Measurements from ENCODE around the gene SMAD9.
A peak's percentile ranks its signal among the peaks of the same experiment; 100 is the strongest.

SMAD9 gene

DNA sequence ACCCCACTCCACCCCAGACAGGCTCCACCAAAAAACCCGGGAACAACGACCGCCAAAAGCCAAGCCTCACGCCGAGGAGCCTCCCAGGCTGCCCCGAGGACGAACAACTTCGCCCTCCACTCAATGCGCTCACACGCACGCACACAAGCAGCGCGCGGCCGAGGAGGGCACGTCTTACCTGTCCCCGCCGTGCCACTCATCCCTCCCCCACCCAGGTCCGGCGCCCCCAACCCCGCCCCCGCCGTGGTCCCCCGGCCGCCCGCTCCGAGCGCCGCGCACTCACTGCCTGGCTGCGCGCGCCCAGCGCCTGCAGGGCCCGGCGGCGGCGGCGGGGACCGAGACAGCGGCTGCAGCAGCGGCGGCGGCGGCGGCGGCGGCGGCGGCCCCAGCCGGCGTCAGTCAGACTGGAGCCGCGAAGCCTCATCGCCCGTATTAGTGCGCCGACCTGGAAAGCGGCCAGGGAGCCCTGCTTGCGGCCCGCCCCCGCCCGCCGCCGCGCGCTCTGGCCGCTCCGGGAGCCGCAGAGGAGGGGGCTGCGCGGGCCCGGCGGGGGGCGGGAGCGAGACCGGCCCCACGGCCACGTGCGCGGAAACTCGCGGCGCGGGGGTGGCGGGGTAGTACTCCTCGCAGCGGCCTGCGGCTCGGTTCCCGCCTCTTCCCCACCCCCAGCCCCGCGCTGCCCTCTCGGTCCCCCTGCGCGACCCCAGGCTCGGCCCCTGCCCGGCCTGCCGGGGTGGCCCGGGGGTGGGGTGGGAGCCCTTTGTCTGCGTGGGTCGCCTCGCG lies at the start of gene SMAD9:
Gene SMAD9 (minus strand): TSS at position 406 of the 783 bp plus-strand sequence. CDS start 40,549 bp downstream, outside the sequence.
- DNase-seq: peak in 45 of 56 donors; percentile 10 to 82 (median 39)

- no peak for DNase-seq
Observed at GRCh38 chr13:36966404-36966803, 46.4 kb upstream of the SMAD9 start.

GRCh38 chr13:36965767-36966166 lies 45.7 kb upstream of the SMAD9 start:
- DNase-seq: no peak

DNA sequence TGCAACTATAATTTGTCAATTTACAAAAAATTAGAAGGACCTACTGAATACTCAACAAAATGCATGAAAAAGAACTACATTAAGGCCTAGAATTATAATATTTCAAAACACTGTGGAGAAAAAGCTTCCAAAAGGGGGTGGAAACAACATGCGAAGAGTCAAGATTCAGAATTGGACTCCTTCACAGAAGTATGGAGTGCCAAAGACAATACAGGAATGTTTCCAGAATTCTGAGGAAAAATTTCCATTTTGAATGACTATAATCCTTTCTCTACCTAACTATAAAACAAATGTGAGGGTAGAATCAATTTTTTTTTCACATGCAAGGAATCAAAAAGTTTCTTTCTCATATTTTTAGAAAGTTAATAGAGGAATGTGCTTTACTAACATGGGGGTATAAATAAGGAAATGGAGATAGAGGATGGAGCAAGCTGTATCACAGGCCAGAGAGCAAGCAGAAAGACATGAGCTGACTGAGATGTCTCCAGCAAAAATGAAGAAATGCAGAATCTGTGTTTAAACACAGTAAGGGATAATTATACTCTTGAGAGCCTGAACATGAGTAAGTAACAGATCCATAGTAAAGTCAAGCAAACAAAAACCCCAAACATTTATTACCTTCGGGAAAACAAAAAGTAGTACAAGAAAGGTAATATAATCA lies 39.5 kb upstream of the SMAD9 start:
- no peak for DNase-seq

- DNase-seq: no peak
Observed at GRCh38 chr13:36954542-36954941, 34.5 kb upstream of the SMAD9 start.

GRCh38 chr13:36950920-36951319 lies 30.9 kb upstream of the SMAD9 start:
- no peak for DNase-seq

GRCh38 chr13:36950330-36950729 lies 30.3 kb upstream of the SMAD9 start:
- no peak for DNase-seq

GRCh38 chr13:36945078-36945477 lies 25.0 kb upstream of the SMAD9 start:
- no peak for DNase-seq

DNA sequence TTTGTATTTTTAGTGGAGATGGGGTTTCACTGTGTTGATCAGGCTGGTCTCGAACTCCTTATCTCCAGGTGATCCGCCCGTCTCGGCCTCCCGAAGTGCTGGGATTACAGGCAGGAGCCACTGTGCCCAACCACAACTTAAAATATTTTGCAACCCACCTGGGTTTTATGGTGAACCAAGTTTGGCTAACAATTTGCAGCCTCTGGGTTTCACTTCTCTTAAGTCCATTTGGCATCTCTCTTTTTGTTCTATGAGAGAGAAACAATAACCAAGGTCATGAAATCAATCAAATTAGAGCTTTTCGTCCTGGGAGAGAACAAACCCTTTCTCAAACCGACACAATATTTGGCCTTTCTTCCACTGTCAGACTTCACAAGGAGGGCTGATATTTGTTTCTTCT lies 5.6 kb upstream of the SMAD9 start:
- no peak for DNase-seq

GRCh38 chr13:36924001-36924400 lies 4.0 kb upstream of the SMAD9 start:
- no peak for DNase-seq

- DNase-seq: no peak
Observed at GRCh38 chr13:36921631-36922301, 1.7 kb upstream of the SMAD9 start.

DNA sequence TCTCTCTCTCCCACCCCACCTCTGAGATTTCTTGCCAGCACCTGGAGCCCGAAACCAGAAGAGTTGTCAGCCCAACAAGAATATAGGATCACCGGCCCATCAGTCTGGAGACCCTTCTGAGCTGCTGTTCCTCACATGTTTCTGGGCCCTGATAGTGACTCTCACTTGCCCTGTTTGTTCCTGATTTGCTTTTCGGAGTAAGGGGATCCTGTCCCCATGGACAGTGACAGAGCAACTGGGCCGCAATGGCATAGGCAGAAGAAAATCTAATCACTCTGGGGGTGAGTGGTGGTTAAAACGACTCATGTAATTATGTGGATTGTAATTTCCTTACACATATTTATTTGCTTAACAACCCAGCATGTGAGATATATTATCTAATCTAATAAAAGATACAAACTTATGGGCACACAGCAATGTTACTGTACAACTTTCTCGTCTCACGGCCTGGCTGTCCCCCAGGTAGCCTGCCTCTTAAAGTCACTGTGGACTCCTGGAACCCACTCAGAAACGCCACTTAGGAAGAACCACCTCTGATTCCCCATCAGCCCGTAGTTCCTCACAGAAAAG lies 663 bp upstream of the SMAD9 start:
- no peak for DNase-seq

DNA sequence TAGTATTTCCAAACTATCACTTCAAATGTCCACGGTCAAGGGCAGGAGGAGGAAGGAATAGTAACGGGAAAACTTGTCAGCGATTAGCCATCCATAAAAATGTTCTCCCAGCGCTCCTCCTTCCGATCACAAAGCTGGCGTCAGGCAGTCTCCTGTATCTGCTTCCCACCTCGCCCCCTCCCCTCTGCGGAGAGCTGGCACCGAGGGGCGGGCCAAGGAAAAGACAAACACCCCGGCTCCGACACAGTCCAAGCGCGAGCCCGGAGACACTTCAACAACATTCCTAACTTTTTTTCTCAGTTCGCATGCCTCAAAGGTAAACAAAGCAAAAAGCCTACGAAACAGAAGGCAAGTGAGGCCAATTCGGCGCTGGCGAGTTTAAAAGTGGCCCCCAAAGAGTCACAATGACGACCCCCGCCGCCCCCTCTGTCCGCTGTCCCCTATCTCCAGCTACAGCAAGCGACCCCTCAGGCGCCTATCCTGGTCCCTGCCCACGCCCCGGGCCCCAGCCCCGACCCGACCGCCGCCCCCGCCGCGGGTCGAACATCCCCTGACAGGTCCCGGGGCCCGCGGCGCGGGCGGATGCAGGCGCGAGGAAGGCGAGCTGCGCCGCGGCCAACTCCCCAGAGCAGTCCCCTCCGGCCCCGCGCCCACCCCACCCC lies 736 bp downstream of the SMAD9 start:
- DNase-seq: peak in 16 of 56 donors; percentile 1 to 63 (median 24)

DNA sequence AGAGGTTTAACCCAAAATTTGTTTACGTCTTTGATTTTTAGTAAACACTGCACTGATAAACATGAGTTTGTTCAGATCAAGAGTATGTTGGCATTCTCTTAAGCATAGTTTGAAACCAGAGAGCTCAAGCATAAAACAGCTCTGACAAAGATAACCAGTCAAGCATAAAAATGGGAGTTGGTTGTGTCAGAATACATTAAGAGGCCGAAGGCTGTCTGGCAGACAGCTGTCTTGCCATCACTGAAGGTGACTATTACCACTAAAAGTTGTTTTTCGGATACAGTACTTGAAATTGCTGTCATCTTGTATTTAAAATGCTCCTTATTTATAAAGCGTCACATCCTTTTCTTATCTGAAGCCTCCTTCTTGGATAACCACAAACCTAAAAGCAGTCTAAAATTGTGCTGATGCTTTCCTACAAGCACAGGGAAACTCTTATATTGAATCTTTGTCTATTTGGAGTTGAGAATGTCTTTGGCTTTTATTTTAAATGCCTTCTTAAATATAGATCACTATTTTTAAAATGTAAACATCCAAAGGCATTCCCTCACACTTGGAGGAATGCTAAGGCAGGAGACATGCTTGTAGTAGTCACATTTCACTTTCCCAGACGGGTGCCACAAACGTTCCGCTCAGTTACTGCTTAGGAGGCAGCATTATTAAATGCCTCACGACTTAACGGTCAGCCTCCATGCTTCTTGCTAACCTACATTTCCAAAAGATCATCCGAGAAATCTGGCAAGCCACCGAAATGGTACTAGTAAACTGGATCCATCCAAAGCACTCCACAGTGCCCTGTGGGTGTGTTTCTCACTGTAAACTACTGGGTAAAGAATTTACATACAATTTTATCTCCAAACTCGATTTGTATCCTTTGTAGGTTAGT lies 1.5 kb downstream of the SMAD9 start:
- DNase-seq: peak in 2 of 56 donors; percentile 48 to 61

GRCh38 chr13:36917311-36917710 lies 2.7 kb downstream of the SMAD9 start:
- DNase-seq: no peak

GRCh38 chr13:36915896-36916640 lies 4.0 kb downstream of the SMAD9 start:
- DNase-seq: no peak

DNA sequence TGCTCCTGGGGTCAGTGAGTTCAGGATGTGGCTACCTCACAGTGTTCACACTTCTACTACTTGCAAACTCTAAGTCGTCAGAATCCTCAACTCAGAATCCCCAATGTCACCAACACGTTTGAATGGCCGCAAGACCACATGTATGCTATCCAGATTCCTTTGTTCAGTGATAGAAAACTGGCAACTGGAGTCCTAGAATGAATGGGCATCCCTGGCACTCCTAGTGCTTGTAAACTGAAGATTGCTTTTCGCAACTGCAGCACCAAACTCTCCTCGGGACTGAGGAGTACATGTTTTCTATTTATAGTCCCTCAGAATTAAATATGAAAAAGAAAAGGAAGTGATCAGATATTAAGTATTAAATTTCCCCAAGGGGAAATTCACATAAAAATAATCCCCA lies 4.9 kb downstream of the SMAD9 start:
- DNase-seq: peak in 1 of 56 donors; percentile 4

DNA sequence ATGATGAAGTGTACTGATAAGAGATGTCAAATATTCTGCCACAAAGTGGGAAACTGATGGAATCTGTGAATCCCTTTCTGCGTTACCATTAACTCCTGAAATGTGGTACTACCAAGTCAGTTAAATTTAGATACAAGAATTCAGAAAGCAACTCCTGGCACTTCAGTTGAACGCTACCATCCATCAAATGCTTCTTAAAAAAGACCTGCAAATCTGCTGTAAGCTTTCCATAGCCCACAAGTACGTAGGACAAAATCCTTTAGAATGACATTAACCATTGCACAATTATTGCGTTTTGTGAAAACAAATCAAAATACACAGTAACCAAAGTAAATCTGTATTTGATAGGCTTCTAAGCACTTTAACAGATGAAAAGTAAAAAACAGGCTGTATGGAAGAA lies 5.4 kb downstream of the SMAD9 start:
- no peak for DNase-seq

DNA sequence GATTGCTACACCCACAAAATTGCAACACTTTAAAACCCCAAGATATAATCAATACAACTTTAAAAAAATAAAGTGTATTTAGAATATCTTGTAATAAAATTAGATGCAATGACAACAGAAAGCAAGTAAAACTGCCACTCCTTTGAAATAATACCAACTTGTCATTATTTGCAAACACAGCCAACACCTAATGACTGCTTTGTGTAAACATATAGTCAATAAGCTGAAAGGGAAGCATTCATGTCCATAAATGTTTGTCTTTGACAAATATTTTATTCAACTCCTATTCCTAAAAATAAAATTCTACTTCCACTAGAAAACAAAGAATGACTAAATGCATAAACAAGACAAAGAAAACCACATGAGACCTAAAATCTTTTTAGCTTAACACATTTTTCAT lies 6.6 kb downstream of the SMAD9 start:
- DNase-seq: no peak

- DNase-seq: no peak
Observed at GRCh38 chr13:36912973-36913372, 7.1 kb downstream of the SMAD9 start.

Data from nucleus accumbens (tissue), 56 donors.